IMR-90 (cell line): ENCODE measurements around the gene TBCD. TPM values are rescaled to one million over a fixed set of nuclear protein-coding genes. Genes with fewer than 3 reads are reported as not detected.

ENCODE experiments used
- ATAC-seq: fragments of 200-7000 bp; cut with Tn5 transposase; 2 replicates; pipeline ENCODE4 v1.9.1; 2020; ENCODE audit warnings: low read depth, mild to moderate bottlenecking, moderate library complexity
- BruUV-seq: library from RNA; stranded (reverse); fragments of 400-500 nt; replicated peaks from 2 replicates; lab custom pipeline; 2021; lab: Mats Ljungman, UMichigan
- CTCF ChIA-PET: fragments of 300-600 bp; formaldehyde crosslinking; extraction: SDS; loops from one replicate; lab custom pipeline; 2021; ENCODE audit warnings: antibody characterized with exemption; lab: Yijun Ruan, JAX
- POLR2A ChIA-PET: fragments of 300-600 bp; sonication (Branson Sonifier 250); formaldehyde crosslinking; loops from one replicate; lab custom pipeline; 2022; ENCODE audit warnings: antibody characterized with exemption; ENCODE audit not compliant: unreplicated experiment; lab: Charles Lee
- DNase-seq: peaks from one replicate; pipeline ENCODE4 v3.0.0; 2013
- H2AFZ ChIP-seq: replicated peaks from 2 replicates; pipeline ENCODE3; 2013; ENCODE audit warnings: low read length, mild to moderate bottlenecking; ENCODE audit not compliant: poor library complexity
- H2AK5ac ChIP-seq: 2 replicates; pipeline ENCODE4 v1.6.1; 2013; ENCODE audit warnings: low read depth, low read length, inconsistent platforms
- H2AK9ac ChIP-seq: replicated peaks from 2 replicates; pipeline ENCODE3; 2013; ENCODE audit warnings: mild to moderate bottlenecking, low read depth, low read length, moderate library complexity; ENCODE audit not compliant: poor library complexity
- H2BK120ac ChIP-seq: 2 replicates; pipeline ENCODE4 v1.6.1; 2013; ENCODE audit warnings: low read depth, low read length, inconsistent platforms
- H2BK15ac ChIP-seq: 3 replicates; pipeline ENCODE4 v1.6.1; 2013; ENCODE audit warnings: low read depth, low read length, inconsistent platforms
- H2BK20ac ChIP-seq: 2 replicates; pipeline ENCODE4 v1.6.1; 2013; ENCODE audit warnings: low read depth, mild to moderate bottlenecking, inconsistent platforms, low read length, moderate library complexity
- H2BK5ac ChIP-seq: 2 replicates; pipeline ENCODE4 v1.6.1; 2013; ENCODE audit warnings: mild to moderate bottlenecking, low read depth, low read length, inconsistent platforms; ENCODE audit not compliant: poor library complexity, severe bottlenecking
- H3K14ac ChIP-seq: replicated peaks from 2 replicates; pipeline ENCODE4 v1.6.1; 2013; ENCODE audit warnings: low read depth, low read length, inconsistent platforms
- H3K18ac ChIP-seq: 2 replicates; pipeline ENCODE4 v1.6.1; 2013; ENCODE audit warnings: low read depth, low read length, control low read depth
- H3K23ac ChIP-seq: 2 replicates; pipeline ENCODE4 v1.6.1; 2013; ENCODE audit warnings: low read depth, low read length, inconsistent platforms
- H3K27ac ChIP-seq: 2 replicates; pipeline ENCODE4 v1.5.1; 2013; ENCODE audit warnings: mild to moderate bottlenecking, control low read depth, low read length; ENCODE audit not compliant: insufficient read depth
- H3K27me3 ChIP-seq: 2 replicates; pipeline ENCODE4 v1.6.1; 2013; ENCODE audit warnings: low read length; ENCODE audit not compliant: control insufficient read depth, insufficient read depth
- H3K36me3 ChIP-seq: 2 replicates; pipeline ENCODE4 v1.6.1; 2013; ENCODE audit warnings: low read length, mixed read lengths; ENCODE audit not compliant: control insufficient read depth, insufficient read depth
- H3K4ac ChIP-seq: 2 replicates; pipeline ENCODE4 v1.6.1; 2013; ENCODE audit warnings: low read depth, low read length, inconsistent platforms
- H3K4me1 ChIP-seq: 2 replicates; pipeline ENCODE4 v1.6.1; 2013; ENCODE audit warnings: low read length, mixed read lengths; ENCODE audit not compliant: control insufficient read depth, insufficient read depth
- H3K4me2 ChIP-seq: 2 replicates; pipeline ENCODE4 v1.6.1; 2013; ENCODE audit warnings: low read depth, mild to moderate bottlenecking, control low read depth, low read length, moderate library complexity
- H3K4me3 ChIP-seq: 2 replicates; pipeline ENCODE4 v1.5.1; 2013; ENCODE audit warnings: low read depth, mild to moderate bottlenecking, control low read depth, low read length, moderate library complexity; ENCODE audit not compliant: insufficient read depth
- H3K56ac ChIP-seq: 2 replicates; pipeline ENCODE4 v1.6.1; 2013; ENCODE audit warnings: low read length, inconsistent platforms; ENCODE audit not compliant: insufficient read depth; ENCODE audit errors: extremely low read depth
- H3K79me1 ChIP-seq, 2 experiments: 2 replicates each; pipeline ENCODE4 v1.6.1; 2013; ENCODE audit warnings: low read length in 2 of 2, inconsistent platforms in 1 of 2, low read depth in 1 of 2
- H3K9ac ChIP-seq: 2 replicates; pipeline ENCODE4 v1.6.1; 2013; ENCODE audit warnings: low read depth, low read length, control low read depth
- H3K9me1 ChIP-seq: 2 replicates; pipeline ENCODE4 v1.6.1; 2013; ENCODE audit warnings: low read length, inconsistent platforms; ENCODE audit not compliant: insufficient read depth
- H3K9me3 ChIP-seq: 2 replicates; pipeline ENCODE4 v1.6.1; 2013; ENCODE audit warnings: low read length; ENCODE audit not compliant: control insufficient read depth, insufficient read depth
- H4K20me1 ChIP-seq: 2 replicates; pipeline ENCODE4 v1.6.1; 2013; ENCODE audit warnings: low read length, inconsistent platforms; ENCODE audit not compliant: insufficient read depth
- H4K5ac ChIP-seq: 2 replicates; pipeline ENCODE4 v1.6.1; 2013; ENCODE audit warnings: mild to moderate bottlenecking, low read depth, low read length, control low read depth
- H4K8ac ChIP-seq, 2 experiments: 2 replicates each; pipeline ENCODE4 v1.6.1; 2013; ENCODE audit warnings: low read depth in 2 of 2, low read length in 2 of 2, control low read depth in 1 of 2, inconsistent platforms in 1 of 2
- H4K91ac ChIP-seq: 2 replicates; pipeline ENCODE4 v1.6.1; 2013; ENCODE audit warnings: low read depth, low read length, inconsistent platforms; ENCODE audit not compliant: insufficient read depth
- BHLHE40 ChIP-seq: fragments of 150-350 bp; IDR thresholded peaks from 2 replicates; pipeline ENCODE4 v1.6.1; 2016; ENCODE audit warnings: mild to moderate bottlenecking, low read depth, low read length
- CHD1 ChIP-seq: IDR thresholded peaks from 2 replicates; pipeline ENCODE4 v1.6.1; 2012; ENCODE audit warnings: low read depth, low read length, improper control_type of control experiment
- ELK1 ChIP-seq: fragments of 150-350 bp; IDR thresholded peaks from 2 replicates; pipeline ENCODE4 v1.6.1; 2016; ENCODE audit warnings: low read depth, mild to moderate bottlenecking, low read length, moderate library complexity, borderline replicate concordance
- MAFK ChIP-seq: IDR thresholded peaks from 2 replicates; pipeline ENCODE4 v1.6.1; 2012; ENCODE audit warnings: low read depth, low read length, improper control_type of control experiment
- MAZ ChIP-seq: IDR thresholded peaks from 2 replicates; pipeline ENCODE4 v1.6.1; 2012; ENCODE audit warnings: low read depth, mild to moderate bottlenecking, low read length, improper control_type of control experiment, moderate library complexity, borderline replicate concordance
- MXI1 ChIP-seq: IDR thresholded peaks from 2 replicates; pipeline ENCODE4 v1.6.1; 2012; ENCODE audit warnings: low read depth, mild to moderate bottlenecking, low read length, moderate library complexity, borderline replicate concordance
- NFE2L2 ChIP-seq: fragments of 150-350 bp; IDR thresholded peaks from 2 replicates; pipeline ENCODE4 v1.6.1; 2016; ENCODE audit warnings: low read depth, mild to moderate bottlenecking, low read length
- POLR2A ChIP-seq: IDR thresholded peaks from 2 replicates; pipeline ENCODE4 v1.6.1; 2012; ENCODE audit warnings: mild to moderate bottlenecking, low read depth, low read length
- RAD21 ChIP-seq: IDR thresholded peaks from 2 replicates; pipeline ENCODE4 v1.6.1; 2012; ENCODE audit warnings: low read length, improper control_type of control experiment
- RCOR1 ChIP-seq: IDR thresholded peaks from 2 replicates; pipeline ENCODE4 v1.6.1; 2012; ENCODE audit warnings: mild to moderate bottlenecking, low read length, improper control_type of control experiment; ENCODE audit not compliant: insufficient replicate concordance
- RFX5 ChIP-seq: IDR thresholded peaks from 2 replicates; pipeline ENCODE4 v1.8.0; 2012; ENCODE audit warnings: low read depth, mild to moderate bottlenecking, low read length, moderate library complexity
- SMC3 ChIP-seq: fragments of 150-350 bp; IDR thresholded peaks from 2 replicates; pipeline ENCODE4 v1.6.1; 2016; ENCODE audit warnings: low read depth, mild to moderate bottlenecking, antibody characterized with exemption, low read length, moderate library complexity
- WGBS, 2 experiments: methylation state at CpG; one replicate each; pipeline versions ENCODE4 v1.1.5 to v1.1.7; 2013; ENCODE audit warnings: missing lambda C conversion rate in 2 of 2; ENCODE audit not compliant: insufficient read length in 1 of 2; ENCODE audit errors: extremely low coverage in 2 of 2; 5-methylcytosine and 5-hydroxymethylcytosine counted together
- dilution Hi-C: fragments of 300-500 bp; cut with HindIII; formaldehyde crosslinking; loops from one replicate; pipeline ENCODE4 v1.14.3; 2018; ENCODE audit warnings: low sequenced_read_pairs; ENCODE audit not compliant: unreplicated experiment
- in situ Hi-C: fragments of 300-500 bp; cut with MboI; formaldehyde crosslinking; loops from 3 replicates; pipeline ENCODE4 v1.14.3; 2019; ENCODE audit warnings: low sequenced_read_pairs, inconsistent platforms, mixed read lengths
- intact Hi-C: fragments of 100-400 bp; cut with micrococcal nuclease; formaldehyde crosslinking; loops from 2 replicates; pipeline ENCODE4 v1.10.0; 2022
- polyA plus RNA-seq, 3 experiments: library from polyadenylated mRNA; depleted of rRNA; stranded (reverse); fragments of >200 nt; gene quantifications; 2 replicates each; pipeline ENCODE4 v1.2.3, GENCODE V29; 2012; ENCODE audit warnings: low replicate concordance in 1 of 3
- total RNA-seq: library from RNA; depleted of rRNA; stranded (reverse); fragments of >200 nt; gene quantifications from 2 replicates; pipeline ENCODE4 v1.2.3, GENCODE V29; 2012
- TF ChIP-seq, protein P1 (sequence below): conservative IDR thresholded peaks from 2 replicates; pipeline ENCODE4 v1.5.1; 2012; ENCODE audit warnings: mild to moderate bottlenecking, low read depth, low read length, improper control_type of control experiment
- TF ChIP-seq, protein P2 (sequence below): fragments of 150-350 bp; IDR thresholded peaks from 2 replicates; pipeline ENCODE4 v1.6.1; 2017; ENCODE audit warnings: mild to moderate bottlenecking, antibody characterized with exemption, low read length, low read depth

Gene TBCD
- total and polyA plus RNA-seq, 2 of the 4 experiments (the other 2 are of a cell fraction) = 21.9 to 54.5 TPM

GRCh38 chr17:82880620-82881323 is 128.9 kb downstream of the TBCD start:
- Histone ChIP-seq H3K56ac (no peak overlapping the region), H2BK20ac (no peak overlapping the region), H3K9me3 (no peaks in the 10 kb centered on the region), H3K27ac (no peak overlapping the region), H3K27me3 (no peaks in the 10 kb centered on the region), H3K9me1 (0 out of 2 replicates have a peak, but pooled peaks cover 3% of the 10 kb centered on the region), H3K4me1 (peaks cover 8% of the 10 kb centered on the region), H3K14ac (no peak overlapping the region), H3K9ac (no peak overlapping the region), H4K5ac (no peak overlapping the region), H3K79me1 (peaks cover 6 to 42% of the 10 kb centered on the region in 2 experiments; a peak in 2 of 4 replicates), H3K18ac (no peak overlapping the region), H3K4ac (no peak overlapping the region), H4K91ac (no peak overlapping the region), H2AFZ (no peak overlapping the region), H4K20me1 (no peaks in the 10 kb centered on the region), H3K36me3 (no peaks in the 10 kb centered on the region; the same call in 1 of the 2 replicates), H4K8ac (no peak overlapping the region), H2BK5ac (no peak overlapping the region), H2AK9ac (peak overlapping the region; percentile 5), H2AK5ac (no peak overlapping the region; the same call in 1 of the 2 replicates), H3K23ac (no peak overlapping the region), H3K4me2 (no peak overlapping the region), H2BK120ac (no peak overlapping the region), H2BK15ac (no peak overlapping the region), H3K4me3 (no peak overlapping the region)
- DNase-seq (no peak), ATAC-seq (no peak)
- POLR2A ChIA-PET = no interaction called here
- BruUV-seq = no TSS peak
- CTCF ChIA-PET = no interaction called here
- TF ChIP-seq RFX5 (no peak), SMC3 (no peak), ELK1 (no peak), MAFK (no peak), CHD1 (no peak), MXI1 (no peak), NFE2L2 (no peak), BHLHE40 (no peak), RCOR1 (no peak), MAZ (no peak), POLR2A (no peak), RAD21 (no peak)
- TF ChIP-seq, protein P1, sequence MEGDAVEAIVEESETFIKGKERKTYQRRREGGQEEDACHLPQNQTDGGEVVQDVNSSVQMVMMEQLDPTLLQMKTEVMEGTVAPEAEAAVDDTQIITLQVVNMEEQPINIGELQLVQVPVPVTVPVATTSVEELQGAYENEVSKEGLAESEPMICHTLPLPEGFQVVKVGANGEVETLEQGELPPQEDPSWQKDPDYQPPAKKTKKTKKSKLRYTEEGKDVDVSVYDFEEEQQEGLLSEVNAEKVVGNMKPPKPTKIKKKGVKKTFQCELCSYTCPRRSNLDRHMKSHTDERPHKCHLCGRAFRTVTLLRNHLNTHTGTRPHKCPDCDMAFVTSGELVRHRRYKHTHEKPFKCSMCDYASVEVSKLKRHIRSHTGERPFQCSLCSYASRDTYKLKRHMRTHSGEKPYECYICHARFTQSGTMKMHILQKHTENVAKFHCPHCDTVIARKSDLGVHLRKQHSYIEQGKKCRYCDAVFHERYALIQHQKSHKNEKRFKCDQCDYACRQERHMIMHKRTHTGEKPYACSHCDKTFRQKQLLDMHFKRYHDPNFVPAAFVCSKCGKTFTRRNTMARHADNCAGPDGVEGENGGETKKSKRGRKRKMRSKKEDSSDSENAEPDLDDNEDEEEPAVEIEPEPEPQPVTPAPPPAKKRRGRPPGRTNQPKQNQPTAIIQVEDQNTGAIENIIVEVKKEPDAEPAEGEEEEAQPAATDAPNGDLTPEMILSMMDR = no peak
- TF ChIP-seq, protein P2, sequence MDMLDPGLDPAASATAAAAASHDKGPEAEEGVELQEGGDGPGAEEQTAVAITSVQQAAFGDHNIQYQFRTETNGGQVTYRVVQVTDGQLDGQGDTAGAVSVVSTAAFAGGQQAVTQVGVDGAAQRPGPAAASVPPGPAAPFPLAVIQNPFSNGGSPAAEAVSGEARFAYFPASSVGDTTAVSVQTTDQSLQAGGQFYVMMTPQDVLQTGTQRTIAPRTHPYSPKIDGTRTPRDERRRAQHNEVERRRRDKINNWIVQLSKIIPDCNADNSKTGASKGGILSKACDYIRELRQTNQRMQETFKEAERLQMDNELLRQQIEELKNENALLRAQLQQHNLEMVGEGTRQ = no peak
- 71% methylated on average over 4 of the region's 25 CpGs; no CpG with 5 or more reads in 1 of the 2 experiments for WGBS, 2 experiments
- in situ Hi-C loops (no loop called here), intact Hi-C loops (no loop called here), dilution Hi-C loops (no loop called here)
